ENCODE results near the gene NAV3. TPM values are rescaled to one million over a fixed set of nuclear protein-coding genes. Genes with fewer than 3 reads are reported as not detected.

NAV3 gene
- total and polyA plus RNA-seq, 12 donors, result 5.0 to 53.4 (median 25.9) TPM

DNA sequence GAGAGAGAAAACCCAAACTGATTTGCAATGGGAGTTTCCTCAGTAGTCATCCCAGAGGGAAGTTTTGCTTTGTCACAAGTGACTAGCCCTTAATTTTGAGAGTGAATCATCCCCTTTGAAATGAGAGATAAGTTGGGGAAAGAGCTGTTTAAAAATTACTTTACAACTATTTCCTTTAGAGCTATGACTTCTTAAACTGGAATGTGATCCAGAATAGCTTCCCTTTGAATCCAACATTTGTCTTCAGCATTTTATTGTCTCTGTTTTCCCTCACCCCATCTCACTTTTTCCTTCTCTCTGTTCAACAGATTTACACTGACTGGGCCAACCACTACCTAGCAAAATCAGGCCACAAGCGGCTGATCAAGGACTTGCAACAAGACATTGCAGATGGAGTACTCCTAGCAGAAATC, 109.3 kb downstream of the NAV3 start:
- no peak for TF ChIP-seq POLR2A (IDR thresholded peaks at IDR 0.05)
- TF ChIP-seq, protein P1, sequence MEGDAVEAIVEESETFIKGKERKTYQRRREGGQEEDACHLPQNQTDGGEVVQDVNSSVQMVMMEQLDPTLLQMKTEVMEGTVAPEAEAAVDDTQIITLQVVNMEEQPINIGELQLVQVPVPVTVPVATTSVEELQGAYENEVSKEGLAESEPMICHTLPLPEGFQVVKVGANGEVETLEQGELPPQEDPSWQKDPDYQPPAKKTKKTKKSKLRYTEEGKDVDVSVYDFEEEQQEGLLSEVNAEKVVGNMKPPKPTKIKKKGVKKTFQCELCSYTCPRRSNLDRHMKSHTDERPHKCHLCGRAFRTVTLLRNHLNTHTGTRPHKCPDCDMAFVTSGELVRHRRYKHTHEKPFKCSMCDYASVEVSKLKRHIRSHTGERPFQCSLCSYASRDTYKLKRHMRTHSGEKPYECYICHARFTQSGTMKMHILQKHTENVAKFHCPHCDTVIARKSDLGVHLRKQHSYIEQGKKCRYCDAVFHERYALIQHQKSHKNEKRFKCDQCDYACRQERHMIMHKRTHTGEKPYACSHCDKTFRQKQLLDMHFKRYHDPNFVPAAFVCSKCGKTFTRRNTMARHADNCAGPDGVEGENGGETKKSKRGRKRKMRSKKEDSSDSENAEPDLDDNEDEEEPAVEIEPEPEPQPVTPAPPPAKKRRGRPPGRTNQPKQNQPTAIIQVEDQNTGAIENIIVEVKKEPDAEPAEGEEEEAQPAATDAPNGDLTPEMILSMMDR (IDR thresholded peaks at IDR 0.05), result no peak
- Histone ChIP-seq H3K36me3 (replicated peaks in 1 of 2) (no peaks in the 10 kb centered on the region), H3K27ac (peak overlapping the region in 3 of 5 donors; percentile 6 to 66 (median 52))

DNA sequence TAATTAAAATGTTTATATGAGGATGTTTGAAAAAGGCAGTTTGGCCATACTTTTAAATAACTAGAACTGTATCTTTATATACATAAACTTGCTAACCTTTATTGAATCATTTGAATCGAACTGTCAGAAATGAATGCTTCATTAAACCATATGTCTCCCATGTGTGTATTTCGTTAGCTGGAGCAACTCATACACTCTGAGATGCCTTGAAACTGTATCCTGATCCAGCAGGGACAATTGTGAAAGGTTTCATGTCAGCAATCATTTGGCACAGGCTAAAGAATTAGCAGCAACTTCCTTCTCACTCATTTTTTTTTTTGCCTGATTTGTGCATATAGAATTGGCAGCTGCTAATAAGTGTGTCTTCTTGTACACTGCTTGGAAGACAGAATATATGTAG, 109.9 kb downstream of the NAV3 start:
- Histone ChIP-seq H3K27ac (peak overlapping the region in 3 of 5 donors; percentile 6 to 66 (median 52)), H3K4me1 (replicated peaks in 1 of 2) (peaks cover 0 to 12% of the 10 kb centered on the region in 2 donors), H3K9me3 (replicated peaks in 1 of 3) (no peaks in the 10 kb centered on the region), H3K4me3 (no peak overlapping the region), H3K36me3 (replicated peaks in 1 of 2) (no peaks in the 10 kb centered on the region), H3K27me3 (no peaks in the 10 kb centered on the region)
- 31 to 69% (median 32%) methylated on average over 2 of the region's 2 CpGs for WGBS, 4 donors
- intact Hi-C loops (cut with DNase I), result no loop called here
- no peak for DNase-seq
- TF ChIP-seq, protein P1 (IDR thresholded peaks at IDR 0.05), result no peak
- TF ChIP-seq POLR2A (IDR thresholded peaks at IDR 0.05), result no peak

More for the DNA sequence above, 109.3 kb downstream of the NAV3 start:
- peaks cover 0 to 12% of the 10 kb centered on the region in 2 donors for H3K4me1 ChIP-seq (replicated peaks in 1 of 2)
- 39 to 53% (median 51%) methylated on average over 1 of the region's 1 CpG for WGBS, 4 donors
- intact Hi-C loops (cut with DNase I), result no loop called here
- no peaks in the 10 kb centered on the region for H3K27me3 ChIP-seq
- H3K9me3 ChIP-seq (replicated peaks in 1 of 3), result no peaks in the 10 kb centered on the region
- H3K4me3 ChIP-seq, result no peak overlapping the region
- DNase-seq, result peak in 3 of 7 donors; percentile 9 to 38 (median 31)

- no peak for TF ChIP-seq POLR2A (IDR thresholded peaks at IDR 0.05)
- TF ChIP-seq, protein P1 (IDR thresholded peaks at IDR 0.05), result no peak
- 24 to 38% (median 31%) methylated on average over 1 of the region's 1 CpG for WGBS, 4 donors
These were observed 110.7 kb downstream of the NAV3 start for GRCh38 chr12:77941401-77941800.

DNA sequence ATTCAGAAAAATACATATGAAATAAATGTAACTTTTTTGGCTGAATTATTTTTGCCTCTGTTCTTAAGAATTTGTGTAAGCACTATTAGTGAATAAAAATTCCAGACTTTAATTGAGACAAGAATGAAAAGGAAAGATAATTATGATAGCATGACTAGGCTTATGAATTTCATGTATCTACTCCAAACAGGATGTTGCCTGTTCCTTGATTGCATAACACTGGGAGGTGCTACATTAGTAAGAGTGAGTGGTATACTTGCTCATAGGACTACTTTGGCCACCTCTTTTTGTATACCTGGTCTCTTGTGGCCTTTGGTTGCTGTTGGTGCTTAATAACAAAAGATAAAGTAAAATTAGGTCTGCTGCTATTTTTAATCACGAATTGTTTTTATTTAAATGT, 112.8 kb downstream of the NAV3 start:
- intact Hi-C loops (cut with DNase I), result no loop called here
- no peak for DNase-seq
- TF ChIP-seq POLR2A (IDR thresholded peaks at IDR 0.05), result no peak
- TF ChIP-seq, protein P1 (IDR thresholded peaks at IDR 0.05), result no peak

More at GRCh38 chr12:77941401-77941800, 110.7 kb downstream of the NAV3 start:
- H3K27ac ChIP-seq, result no peak overlapping the region
- peaks cover 0 to 12% of the 10 kb centered on the region in 2 donors for H3K4me1 ChIP-seq (replicated peaks in 1 of 2)
- DNase-seq, result no peak
- no peak overlapping the region for H3K4me3 ChIP-seq
- H3K9me3 ChIP-seq (replicated peaks in 1 of 3), result no peaks in the 10 kb centered on the region
- H3K36me3 ChIP-seq (replicated peaks in 1 of 2), result no peaks in the 10 kb centered on the region
- intact Hi-C loops (cut with DNase I), result no loop called here
- H3K27me3 ChIP-seq, result no peaks in the 10 kb centered on the region

More for the DNA sequence above, 112.8 kb downstream of the NAV3 start:
- Histone ChIP-seq H3K4me3 (no peak overlapping the region), H3K4me1 (replicated peaks in 1 of 2) (peaks cover 7 to 12% of the 10 kb centered on the region in 2 donors), H3K36me3 (replicated peaks in 1 of 2) (no peaks in the 10 kb centered on the region), H3K27me3 (no peaks in the 10 kb centered on the region), H3K27ac (no peak overlapping the region), H3K9me3 (replicated peaks in 1 of 3) (no peaks in the 10 kb centered on the region)
- 59 to 76% (median 65%) methylated on average over 1 of the region's 1 CpG for WGBS, 4 donors
